Adrenal gland (tissue), 5 donors: ENCODE measurements around the gene NEDD9.

Experiments
- POLR2A ChIP-seq, 2 donors: fragments of 450-650 bp; IDR thresholded peaks; one replicate each; pipeline ENCODE4 v1.6.1; 2017; ENCODE audit warnings: antibody characterized with exemption in 2 of 2, mild to moderate bottlenecking in 2 of 2, moderate library complexity in 1 of 2
- TF ChIP-seq, protein P1 (sequence below), 6 experiments: fragments of 450-650 bp in 4 of 6; fragments of 200-600 bp in 2 of 6; sonication (generic) in 1 of 6; IDR thresholded peaks; 1 replicate in 5 of 6; 2 replicates in 1 of 6; pipeline versions ENCODE4 v1.5.1 to v1.8.0; 2016 to 2021; ENCODE audit warnings: antibody characterized with exemption in 6 of 6, mild to moderate bottlenecking in 2 of 6, moderate library complexity in 1 of 6
- donor health status: DM: no; HTN: no; CAD: no.

GRCh38 chr6:11241154-11241792, 8.8 kb upstream of the NEDD9 start:
- TF ChIP-seq, protein P1, sequence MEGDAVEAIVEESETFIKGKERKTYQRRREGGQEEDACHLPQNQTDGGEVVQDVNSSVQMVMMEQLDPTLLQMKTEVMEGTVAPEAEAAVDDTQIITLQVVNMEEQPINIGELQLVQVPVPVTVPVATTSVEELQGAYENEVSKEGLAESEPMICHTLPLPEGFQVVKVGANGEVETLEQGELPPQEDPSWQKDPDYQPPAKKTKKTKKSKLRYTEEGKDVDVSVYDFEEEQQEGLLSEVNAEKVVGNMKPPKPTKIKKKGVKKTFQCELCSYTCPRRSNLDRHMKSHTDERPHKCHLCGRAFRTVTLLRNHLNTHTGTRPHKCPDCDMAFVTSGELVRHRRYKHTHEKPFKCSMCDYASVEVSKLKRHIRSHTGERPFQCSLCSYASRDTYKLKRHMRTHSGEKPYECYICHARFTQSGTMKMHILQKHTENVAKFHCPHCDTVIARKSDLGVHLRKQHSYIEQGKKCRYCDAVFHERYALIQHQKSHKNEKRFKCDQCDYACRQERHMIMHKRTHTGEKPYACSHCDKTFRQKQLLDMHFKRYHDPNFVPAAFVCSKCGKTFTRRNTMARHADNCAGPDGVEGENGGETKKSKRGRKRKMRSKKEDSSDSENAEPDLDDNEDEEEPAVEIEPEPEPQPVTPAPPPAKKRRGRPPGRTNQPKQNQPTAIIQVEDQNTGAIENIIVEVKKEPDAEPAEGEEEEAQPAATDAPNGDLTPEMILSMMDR (IDR thresholded peaks at IDR 0.05), result no peak
- no peak for TF ChIP-seq POLR2A (IDR thresholded peaks at IDR 0.05)
